GM04503 (cell line): ENCODE data around the gene SOX3.

ENCODE experiments used
- DNase-seq: peaks from one replicate; pipeline ENCODE4 v3.0.0-alpha.2; 2012; ENCODE audit warnings: low read depth

SOX3 gene

DNA sequence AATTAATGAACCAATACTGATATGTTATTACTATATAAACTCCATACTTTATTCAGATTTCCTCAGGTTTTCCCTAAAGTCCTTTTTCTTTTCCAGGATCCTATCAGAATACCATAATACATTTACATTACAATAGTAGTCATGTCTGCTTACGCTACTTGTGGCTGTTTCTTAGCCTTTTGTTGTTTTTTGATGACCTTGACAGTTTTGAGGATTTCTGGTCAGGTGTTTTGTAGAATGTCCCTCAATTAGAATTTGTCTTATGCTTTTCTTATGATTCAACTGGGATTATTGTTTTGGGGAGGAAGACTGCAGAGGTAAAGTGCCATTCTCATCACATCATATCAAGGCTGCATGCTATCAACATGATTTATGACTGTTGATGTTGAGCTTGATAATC lies 9.1 kb downstream of the SOX3 start:
- DNase-seq, result no peak

DNA sequence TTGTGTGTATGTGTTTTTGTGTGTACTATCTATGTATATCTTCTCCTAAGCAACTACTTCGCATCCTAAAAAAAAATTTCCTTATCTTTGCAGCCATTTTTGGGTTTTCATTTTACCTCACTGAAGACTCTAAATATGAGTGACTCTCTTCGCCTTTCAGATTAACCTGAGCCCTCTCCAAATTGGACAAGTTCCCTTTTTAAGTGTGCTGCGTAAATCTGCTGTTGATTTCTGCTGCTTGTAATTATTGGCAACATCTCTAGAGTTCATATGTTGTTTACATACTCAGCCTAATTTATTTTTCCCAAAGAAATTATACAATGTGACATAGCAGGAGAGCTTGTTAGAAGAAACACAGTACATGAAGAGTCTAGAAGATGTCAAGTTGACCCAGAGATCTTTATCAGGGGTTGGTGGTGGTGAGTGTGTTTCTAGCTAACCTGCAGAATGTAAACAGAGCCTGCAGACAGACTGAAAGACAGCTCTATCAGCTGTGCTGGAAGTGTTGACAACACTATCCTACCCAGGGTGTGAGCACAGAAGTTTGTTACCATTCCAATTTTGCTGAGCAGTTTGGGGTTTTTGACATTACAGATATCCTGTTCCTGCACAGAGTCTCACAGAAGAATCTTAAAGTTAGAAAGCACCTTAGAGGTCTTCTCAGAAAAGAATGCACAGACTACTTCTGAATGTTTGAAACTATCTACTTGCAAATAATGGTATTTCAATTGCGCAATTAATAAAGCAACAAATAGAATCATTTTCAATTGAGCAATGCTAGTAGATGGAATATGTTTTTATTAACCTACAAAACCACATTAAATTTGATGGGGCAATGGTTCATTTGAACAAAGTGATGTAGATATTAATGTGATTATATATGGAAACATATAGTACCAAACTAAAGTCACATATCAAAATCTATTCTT lies 12.5 kb downstream of the SOX3 start:
- no peak for DNase-seq

DNA sequence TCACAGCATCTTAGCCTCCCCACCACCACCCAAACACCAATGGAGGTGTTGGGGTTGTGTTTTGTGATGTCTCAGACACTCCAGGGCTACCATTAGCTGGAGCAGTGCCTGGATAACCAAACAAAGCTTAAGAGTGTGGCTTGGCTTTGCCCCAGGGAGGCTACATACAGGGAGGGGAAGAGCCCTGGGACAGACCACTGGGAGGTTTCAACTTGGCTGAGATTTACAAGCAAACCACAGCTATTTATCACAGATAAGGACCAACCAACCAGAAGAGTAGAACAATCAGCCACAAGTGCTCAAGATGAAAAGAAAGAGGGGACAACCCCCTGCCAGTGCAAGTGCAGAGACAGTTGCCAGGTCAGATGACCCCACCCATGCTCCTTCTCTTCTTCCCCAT lies 24.1 kb downstream of the SOX3 start:
- no peak for DNase-seq

DNA sequence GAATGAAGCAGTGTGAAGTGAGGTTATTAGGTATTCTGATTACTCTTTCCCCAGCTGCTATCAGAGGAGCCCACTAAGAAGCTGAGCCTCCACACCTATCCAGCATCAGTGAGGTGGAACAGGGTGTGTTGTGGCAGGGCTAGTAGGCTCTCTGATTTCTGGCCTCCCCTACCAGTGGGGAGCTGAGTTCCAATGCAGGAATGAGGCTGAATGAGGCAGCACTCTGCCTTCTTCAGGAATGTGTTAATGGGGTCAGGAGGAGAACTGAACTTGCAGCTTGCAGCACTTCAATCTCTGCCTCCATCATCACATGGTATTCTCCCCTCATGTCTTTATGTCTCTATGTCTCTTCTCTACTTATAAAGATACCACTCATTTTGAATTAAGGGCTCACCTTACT lies 26.9 kb downstream of the SOX3 start:
- DNase-seq, result no peak

DNA sequence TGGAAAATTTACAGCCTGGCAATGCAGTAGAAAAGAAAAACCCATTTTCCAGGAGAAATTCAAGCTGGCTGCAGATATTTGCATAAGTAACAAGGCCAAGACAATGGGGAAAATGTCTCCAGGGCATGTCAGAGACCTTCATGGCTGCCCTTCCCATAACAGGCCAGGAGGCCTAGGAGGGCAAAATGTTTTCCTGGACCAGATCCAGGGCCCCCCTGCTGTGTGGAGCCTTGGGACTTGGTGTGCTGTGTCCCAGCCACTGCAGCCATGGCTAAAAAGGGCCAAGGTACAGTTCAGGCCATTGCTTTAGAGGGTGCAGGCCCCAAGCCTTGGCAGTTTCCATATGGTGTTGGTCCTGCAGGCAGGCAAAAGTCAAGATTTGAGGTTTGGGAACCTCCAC lies 29.8 kb downstream of the SOX3 start:
- no peak for DNase-seq

DNA sequence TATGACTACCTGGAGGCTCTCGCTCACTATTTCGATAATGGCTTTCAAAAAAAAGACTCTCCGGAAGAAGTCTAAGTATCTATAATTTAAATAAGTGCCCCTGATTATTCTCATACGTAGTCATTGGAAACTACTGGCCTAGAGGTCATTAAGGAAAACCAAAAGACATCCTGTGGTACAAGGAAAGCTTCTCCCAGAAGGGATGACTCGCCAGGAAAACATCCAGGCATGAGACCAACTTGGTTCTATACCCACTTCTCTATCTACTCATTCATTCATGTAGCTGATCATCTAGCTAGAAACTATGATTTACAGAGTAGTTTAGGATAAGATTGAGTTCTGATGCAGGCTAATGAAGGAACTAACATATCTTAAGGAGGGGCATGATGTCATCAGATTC lies 37.7 kb downstream of the SOX3 start:
- no peak for DNase-seq
